GM12878 (cell line): ENCODE measurements around the gene RPS27L. TPM values are rescaled to one million over a fixed set of nuclear protein-coding genes. Genes with fewer than 3 reads are reported as not detected.
A peak's percentile ranks its signal among the peaks of the same experiment; 100 is the strongest.
"Not testable (repeated sequence)": the region's sequence is repeated elsewhere in the genome, so short reads cannot be mapped to it uniquely, and the experiment has no call there.

ENCODE experiments used
- ATAC-seq: fragments of 200-7000 bp; cut with Tn5 transposase; 3 replicates; pipeline ENCODE4 v1.9.1; 2020; ENCODE audit warnings: mild to moderate bottlenecking, moderate library complexity
- BruUV-seq: library from RNA; stranded (reverse); fragments of 400-500 nt; replicated peaks from 2 replicates; lab custom pipeline; 2021; lab: Mats Ljungman, UMichigan
- CTCF ChIA-PET: fragments of 300-600 bp; sonication (Branson Sonifier 250); formaldehyde crosslinking; extraction: SDS; loops from one replicate; lab custom pipeline; 2021; ENCODE audit warnings: inconsistent platforms; lab: Yijun Ruan, JAX
- POLR2A ChIA-PET: fragments of 350-600 bp; formaldehyde crosslinking; extraction: SDS; loops from one replicate; lab custom pipeline; 2021; ENCODE audit warnings: inconsistent platforms; lab: Charles Lee
- RAD21 ChIA-PET: fragments of 300-600 bp; sonication (Branson Sonifier 250); formaldehyde crosslinking; loops from one replicate; lab custom pipeline; 2023; ENCODE audit warnings: antibody characterized with exemption; ENCODE audit not compliant: unreplicated experiment; lab: Charles Lee
- SMC1A ChIA-PET: fragments of 300-600 bp; sonication (Branson Sonifier 250); formaldehyde crosslinking; loops from one replicate; lab custom pipeline; 2023; ENCODE audit not compliant: unreplicated experiment, uncharacterized antibody; lab: Charles Lee
- DNase-seq: peaks from one replicate; pipeline ENCODE4 v3.0.0-alpha.2; 2011; ENCODE audit warnings: low read depth, low spot score
- FAIRE-seq: peaks from 3 replicates; lab custom pipeline; 2011; peaks lifted over from hg19 to GRCh38; lab: Jason Lieb, UNC
- H2AFZ ChIP-seq: 2 replicates; pipeline ENCODE4 v1.6.0; 2011; ENCODE audit warnings: low read depth, low read length, control low read depth; ENCODE audit not compliant: control insufficient read depth
- H3K27ac ChIP-seq: 2 replicates; pipeline ENCODE4 v1.5.1; 2011; ENCODE audit warnings: control low read depth; ENCODE audit not compliant: control insufficient read depth, insufficient read depth
- H3K27me3 ChIP-seq, 2 experiments: replicated peaks in 1 of 2; 2 replicates each; pipeline versions ENCODE4 v1.6.0 to v1.6.1; 2011; ENCODE audit warnings: low read length in 1 of 2; ENCODE audit not compliant: control insufficient read depth in 2 of 2, insufficient read depth in 2 of 2
- H3K36me3 ChIP-seq, 2 experiments: 2 replicates each; pipeline ENCODE4 v1.5.1; 2011; ENCODE audit warnings: low read length in 1 of 2; ENCODE audit not compliant: control insufficient read depth in 2 of 2, insufficient read depth in 2 of 2
- H3K4me1 ChIP-seq: 2 replicates; pipeline ENCODE4 v1.6.1; 2011; ENCODE audit warnings: mild to moderate bottlenecking, low read length, moderate library complexity, mixed read lengths; ENCODE audit not compliant: control insufficient read depth, insufficient read depth
- H3K4me2 ChIP-seq: 2 replicates; pipeline ENCODE4 v1.6.0; 2011; ENCODE audit warnings: control low read depth; ENCODE audit not compliant: control insufficient read depth, insufficient read depth
- H3K4me3 ChIP-seq: fragments of 200-600 bp; sonication (generic); 2 replicates; pipeline ENCODE4 v1.5.1; 2016
- H3K79me2 ChIP-seq: 2 replicates; pipeline ENCODE4 v1.6.0; 2011; ENCODE audit warnings: low read length; ENCODE audit not compliant: control insufficient read depth, insufficient read depth
- H3K9ac ChIP-seq: 2 replicates; pipeline ENCODE4 v1.8.0; 2011; ENCODE audit warnings: low read length, control low read depth, mixed read lengths; ENCODE audit not compliant: control insufficient read depth, insufficient read depth
- H3K9me3 ChIP-seq: replicated peaks from 3 replicates; pipeline ENCODE4 v1.5.1; 2011; ENCODE audit warnings: mild to moderate bottlenecking, low read length; ENCODE audit not compliant: control insufficient read depth, insufficient read depth
- H4K20me1 ChIP-seq: 2 replicates; pipeline ENCODE4 v1.6.0; 2011; ENCODE audit not compliant: control insufficient read depth, insufficient read depth
- CBFB ChIP-seq: IDR thresholded peaks from 2 replicates; pipeline ENCODE4 v1.6.1; 2016; ENCODE audit warnings: antibody characterized with exemption, low read depth
- HCFC1 ChIP-seq: fragments of 150-350 bp; IDR thresholded peaks from 2 replicates; pipeline ENCODE4 v1.6.1; 2014; ENCODE audit warnings: low read length
- KLF5 ChIP-seq: fragments of 450-650 bp; IDR thresholded peaks from 2 replicates; pipeline ENCODE4 v1.6.1; 2014; ENCODE audit warnings: mild to moderate bottlenecking; ENCODE audit not compliant: partially characterized antibody
- NFYB ChIP-seq: IDR thresholded peaks from 2 replicates; pipeline ENCODE4 v1.6.1; 2011; ENCODE audit warnings: low read depth, mild to moderate bottlenecking, low read length, improper control_type of control experiment, moderate library complexity; ENCODE audit not compliant: insufficient read depth
- TCF12 ChIP-seq: IDR thresholded peaks from 2 replicates; pipeline ENCODE4 v1.6.1; 2011; ENCODE audit warnings: low read depth, mild to moderate bottlenecking, low read length
- ZNF24 ChIP-seq: fragments of 450-650 bp; IDR thresholded peaks from 2 replicates; pipeline ENCODE4 v1.6.1; 2017; ENCODE audit warnings: antibody characterized with exemption, mild to moderate bottlenecking
- WGBS: methylation state at CpG from one replicate; pipeline ENCODE4 v1.1.6; 2016; ENCODE audit warnings: low lambda C conversion rate; ENCODE audit not compliant: insufficient replicate concordance, insufficient coverage; ENCODE audit errors: missing lambda C conversion rate; 5-methylcytosine and 5-hydroxymethylcytosine counted together
- in situ Hi-C: fragments of 300-500 bp; cut with MboI; formaldehyde crosslinking; loops from 9 replicates; pipeline ENCODE4 v1.14.3; 2018; ENCODE audit warnings: mixed read lengths
- intact Hi-C: fragments of 100-400 bp; cut with micrococcal nuclease; formaldehyde crosslinking; loops from one replicate; pipeline ENCODE4 v1.14.2; 2022; ENCODE audit not compliant: unreplicated experiment
- polyA plus RNA-seq, 11 experiments: library from polyadenylated mRNA; depleted of rRNA in 4 of 11; unstranded in 6 of 11; stranded (reverse) in 5 of 11; fragments of >200 nt; fragmentation: Nextera tagmentation in 4 of 11; fragmentation: Illumina TruSeq in 1 of 11; extraction: Ambion mirVana in 4 of 11; extraction: Trizol in 1 of 11; gene quantifications; 1 replicate in 1 of 11; 2 replicates in 10 of 11; pipeline versions ENCODE4 v1.2.1 to v1.2.3, GENCODE V29; 2011 to 2016; ENCODE audit warnings: inconsistent platforms in 2 of 11, missing spikeins in 2 of 11, low read depth in 1 of 11
- total RNA-seq, 4 experiments: library from RNA; depleted of rRNA in 3 of 4; stranded (reverse); fragments of >200 nt in 3 of 4; fragmentation: Illumina TruSeq in 1 of 4; extraction: Trizol in 1 of 4; gene quantifications; 2 replicates each; pipeline versions ENCODE4 v1.2.1 to v1.2.3, GENCODE V29; 2013 to 2021

Gene RPS27L
- total and polyA plus RNA-seq, 10 of the 15 experiments (the other 5 are each of a cell fraction or from before 2014, with no cell fraction given): 133 to 970 (median 220) TPM

- no peaks in the 10 kb centered on the region; a peak in 2 of 4 replicates for H3K27me3 ChIP-seq
- no peak overlapping the region for H3K4me2 ChIP-seq
- 38% methylated on average over 9 of the region's 9 CpGs for WGBS
- no peaks in the 10 kb centered on the region for H4K20me1 ChIP-seq
- DNase-seq: no peak
- no peak overlapping the region for H3K27ac ChIP-seq
- in situ Hi-C loops (no loop called here), intact Hi-C loops (no loop called here)
- no TSS peak for BruUV-seq
- H3K9ac ChIP-seq: no peak overlapping the region
- TF ChIP-seq TCF12 (no peak), ZNF24 (no peak), CBFB (no peak), KLF5 (no peak), HCFC1 (no peak)
- no peak for FAIRE-seq
- H3K9me3 ChIP-seq: no peaks in the 10 kb centered on the region; the same call in 2 of the 3 replicates
- SMC1A ChIA-PET: interaction anchor here (0.7 to 1.3 kb wide), 3 partner anchors 14 to 29 kb away, joined by 3 read pairs; no protein-coding TSS in a partner anchor
- RAD21 ChIA-PET: no interaction called here
- no peak overlapping the region for H3K4me3 ChIP-seq
- H3K79me2 ChIP-seq: no peaks in the 10 kb centered on the region
- POLR2A ChIA-PET: no interaction called here
- H3K4me1 ChIP-seq: no peaks in the 10 kb centered on the region
- no peak overlapping the region for H2AFZ ChIP-seq
- CTCF ChIA-PET: interaction anchor here (1.2 kb wide), 1 partner anchor 15 kb away, joined by 3 read pairs; no protein-coding TSS in a partner anchor
- H3K36me3 ChIP-seq: no peaks in the 10 kb centered on the region
- ATAC-seq: no peak
Measured at GRCh38 chr15:63107895-63108546, 49.3 kb downstream of the RPS27L start.

- H3K27ac ChIP-seq, H2AFZ ChIP-seq, ATAC-seq, H3K9ac ChIP-seq, H3K4me2 ChIP-seq, H4K20me1 ChIP-seq, H3K4me1 ChIP-seq, CTCF ChIA-PET, BruUV-seq, in situ Hi-C loops, RAD21 ChIA-PET, H3K36me3 ChIP-seq, H3K9me3 ChIP-seq, FAIRE-seq, H3K27me3 ChIP-seq, H3K4me3 ChIP-seq, H3K79me2 ChIP-seq, SMC1A ChIA-PET, intact Hi-C loops, DNase-seq, POLR2A ChIA-PET: not testable (repeated sequence)
- 61% methylated on average over 8 of the region's 8 CpGs for WGBS
- peak; percentile 70 for TF ChIP-seq NFYB
Measured at GRCh38 chr15:63105354-63105753, 51.9 kb downstream of the RPS27L start.
